Muscle of back (tissue), 11 donors: ENCODE data around the gene ROR2. TPM values are rescaled to one million over a fixed set of nuclear protein-coding genes. Genes with fewer than 3 reads are reported as not detected.
"Not testable (repeated sequence)": the region's sequence is repeated elsewhere in the genome, so short reads cannot be mapped to it uniquely, and the experiment has no call there.

Experiments
- DNase-seq, 3 donors: peaks; one replicate each; pipeline versions ENCODE4 v3.0.0 to v3.0.0-alpha.2; 2013
- polyA plus RNA-seq, 10 donors: library from polyadenylated mRNA; unstranded; fragments of 120-200 nt; gene quantifications; one replicate each; pipeline ENCODE4 v1.2.1, GENCODE V29; 2013; ENCODE audit not compliant: insufficient read length in 10 of 10

ROR2 gene
- polyA plus RNA-seq, 10 donors: 1.9 to 12.8 (median 2.8) TPM

- no peak for DNase-seq
Measured at GRCh38 chr9:91519520-91520277, 430.3 kb downstream of the ROR2 start.

- no peak for DNase-seq
Measured at GRCh38 chr9:91518462-91518861, 431.6 kb downstream of the ROR2 start.

GRCh38 chr9:91517801-91518200 is 432.2 kb downstream of the ROR2 start:
- no peak for DNase-seq

GRCh38 chr9:91517332-91517731 is 432.7 kb downstream of the ROR2 start:
- not testable (repeated sequence) for DNase-seq

GRCh38 chr9:91516777-91517176 is 433.3 kb downstream of the ROR2 start:
- no peak for DNase-seq

GRCh38 chr9:91516081-91516480 is 433.9 kb downstream of the ROR2 start:
- no peak for DNase-seq

- peak in 2 of 3 donors; percentile 37 to 50 for DNase-seq
Measured at GRCh38 chr9:91515074-91515687, 434.8 kb downstream of the ROR2 start.

Other genes with a start within 250 kb of the ROR2 start
- gene SPTLC1, start 165.2 kb upstream of the ROR2 start, polyA plus RNA-seq: 10 to 100 TPM; 41.2 to 58.0 (median 48.1) TPM